H1 (cell line): ENCODE data around the gene LYRM7.

Experiments
- POLR2AphosphoS5 ChIP-seq: IDR thresholded peaks from 2 replicates; pipeline ENCODE4 v1.6.1; 2011; ENCODE audit warnings: low read depth, low read length
- RFX5 ChIP-seq: IDR thresholded peaks from 2 replicates; pipeline ENCODE4 v1.6.1; 2011; ENCODE audit warnings: low read depth, low read length, improper control_type of control experiment, borderline replicate concordance
- TF ChIP-seq, protein P1 (sequence below), 3 experiments: IDR thresholded peaks; 1 replicate in 2 of 3; 2 replicates in 1 of 3; pipeline versions ENCODE4 v1.5.1 to v1.6.1; 2011; ENCODE audit warnings: low read length in 3 of 3, mild to moderate bottlenecking in 3 of 3, inconsistent platforms in 2 of 3, low read depth in 1 of 3, moderate library complexity in 1 of 3; ENCODE audit not compliant: insufficient read depth in 1 of 3; ENCODE audit errors: control extremely low read depth in 1 of 3

GRCh38 chr5:131252824-131253171 is 82.1 kb downstream of the LYRM7 start:
- TF ChIP-seq POLR2AphosphoS5 (no peak), RFX5 (no peak)
- TF ChIP-seq, protein P1, sequence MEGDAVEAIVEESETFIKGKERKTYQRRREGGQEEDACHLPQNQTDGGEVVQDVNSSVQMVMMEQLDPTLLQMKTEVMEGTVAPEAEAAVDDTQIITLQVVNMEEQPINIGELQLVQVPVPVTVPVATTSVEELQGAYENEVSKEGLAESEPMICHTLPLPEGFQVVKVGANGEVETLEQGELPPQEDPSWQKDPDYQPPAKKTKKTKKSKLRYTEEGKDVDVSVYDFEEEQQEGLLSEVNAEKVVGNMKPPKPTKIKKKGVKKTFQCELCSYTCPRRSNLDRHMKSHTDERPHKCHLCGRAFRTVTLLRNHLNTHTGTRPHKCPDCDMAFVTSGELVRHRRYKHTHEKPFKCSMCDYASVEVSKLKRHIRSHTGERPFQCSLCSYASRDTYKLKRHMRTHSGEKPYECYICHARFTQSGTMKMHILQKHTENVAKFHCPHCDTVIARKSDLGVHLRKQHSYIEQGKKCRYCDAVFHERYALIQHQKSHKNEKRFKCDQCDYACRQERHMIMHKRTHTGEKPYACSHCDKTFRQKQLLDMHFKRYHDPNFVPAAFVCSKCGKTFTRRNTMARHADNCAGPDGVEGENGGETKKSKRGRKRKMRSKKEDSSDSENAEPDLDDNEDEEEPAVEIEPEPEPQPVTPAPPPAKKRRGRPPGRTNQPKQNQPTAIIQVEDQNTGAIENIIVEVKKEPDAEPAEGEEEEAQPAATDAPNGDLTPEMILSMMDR (IDR thresholded peaks at IDR 0.05; ENCODE audit: control extremely low read depth in 1 of 3, insufficient read depth in 1 of 3, low read depth in 1 of 3, low read length in 3 of 3) = no peak
